SU-DHL-6 (cell line): ENCODE measurements around the gene ZNG1E.
"Not testable (repeated sequence)": the region's sequence is repeated elsewhere in the genome, so short reads cannot be mapped to it uniquely, and the experiment has no call there.

Experiments used
- EZH2phosphoT487 ChIP-seq: fragments of 200-600 bp; sonication (generic), shearing (Covaris generic); conservative IDR thresholded peaks from 2 replicates; pipeline ENCODE4 v1.6.1; 2018; ENCODE audit warnings: mild to moderate bottlenecking, antibody characterized with exemption, low read length, moderate library complexity, mixed read lengths
- TF ChIP-seq, protein P1 (sequence below): fragments of 200-600 bp; sonication (generic); IDR thresholded peaks from one replicate; pipeline ENCODE4 v1.5.1; 2017; ENCODE audit warnings: antibody characterized with exemption, mild to moderate bottlenecking, low read length, moderate library complexity; ENCODE audit not compliant: insufficient read depth, poor library complexity, severe bottlenecking

DNA sequence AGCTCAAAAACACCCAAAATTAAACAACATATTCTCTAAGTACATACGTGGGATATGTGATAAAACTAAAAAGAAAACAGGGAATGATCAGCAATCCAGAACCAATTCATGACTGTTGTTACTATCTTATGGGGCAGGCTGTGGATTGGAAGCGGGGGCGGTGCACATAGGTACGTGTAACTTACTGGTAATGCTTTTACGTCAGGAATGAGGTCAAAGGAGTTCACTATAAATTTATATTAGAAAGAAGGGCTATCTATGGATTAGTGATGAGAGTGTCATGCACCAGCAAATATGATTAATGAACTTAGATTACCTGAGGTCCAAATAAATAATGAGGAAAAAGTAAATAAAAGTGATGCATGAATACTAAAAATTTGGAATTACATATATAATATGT is 710 bp upstream of the ZNG1E start:
- TF ChIP-seq, protein P1, sequence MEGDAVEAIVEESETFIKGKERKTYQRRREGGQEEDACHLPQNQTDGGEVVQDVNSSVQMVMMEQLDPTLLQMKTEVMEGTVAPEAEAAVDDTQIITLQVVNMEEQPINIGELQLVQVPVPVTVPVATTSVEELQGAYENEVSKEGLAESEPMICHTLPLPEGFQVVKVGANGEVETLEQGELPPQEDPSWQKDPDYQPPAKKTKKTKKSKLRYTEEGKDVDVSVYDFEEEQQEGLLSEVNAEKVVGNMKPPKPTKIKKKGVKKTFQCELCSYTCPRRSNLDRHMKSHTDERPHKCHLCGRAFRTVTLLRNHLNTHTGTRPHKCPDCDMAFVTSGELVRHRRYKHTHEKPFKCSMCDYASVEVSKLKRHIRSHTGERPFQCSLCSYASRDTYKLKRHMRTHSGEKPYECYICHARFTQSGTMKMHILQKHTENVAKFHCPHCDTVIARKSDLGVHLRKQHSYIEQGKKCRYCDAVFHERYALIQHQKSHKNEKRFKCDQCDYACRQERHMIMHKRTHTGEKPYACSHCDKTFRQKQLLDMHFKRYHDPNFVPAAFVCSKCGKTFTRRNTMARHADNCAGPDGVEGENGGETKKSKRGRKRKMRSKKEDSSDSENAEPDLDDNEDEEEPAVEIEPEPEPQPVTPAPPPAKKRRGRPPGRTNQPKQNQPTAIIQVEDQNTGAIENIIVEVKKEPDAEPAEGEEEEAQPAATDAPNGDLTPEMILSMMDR = not testable (repeated sequence)
- TF ChIP-seq EZH2phosphoT487 = not testable (repeated sequence)
